Right renal cortex interstitium (tissue), 3 donors: ENCODE measurements around the gene RAB19. TPM values are rescaled to one million over a fixed set of nuclear protein-coding genes. Genes with fewer than 3 reads are reported as not detected.
"Not testable (repeated sequence)": the region's sequence is repeated elsewhere in the genome, so short reads cannot be mapped to it uniquely, and the experiment has no call there.

Source experiments
- DNase-seq, 3 donors: peaks; one replicate each; pipeline ENCODE4 v3.0.0-alpha.2; 2013; ENCODE audit warnings: low read depth in 3 of 3, low spot score in 2 of 3
- polyA plus RNA-seq, 3 donors: library from polyadenylated mRNA; unstranded; fragments of 120-200 nt; gene quantifications; one replicate each; pipeline ENCODE4 v1.2.1, GENCODE V29; 2013; ENCODE audit not compliant: insufficient read length in 3 of 3

RAB19 gene
- polyA plus RNA-seq, 3 donors = 2.4 to 2.9 (median 2.5) TPM

DNA sequence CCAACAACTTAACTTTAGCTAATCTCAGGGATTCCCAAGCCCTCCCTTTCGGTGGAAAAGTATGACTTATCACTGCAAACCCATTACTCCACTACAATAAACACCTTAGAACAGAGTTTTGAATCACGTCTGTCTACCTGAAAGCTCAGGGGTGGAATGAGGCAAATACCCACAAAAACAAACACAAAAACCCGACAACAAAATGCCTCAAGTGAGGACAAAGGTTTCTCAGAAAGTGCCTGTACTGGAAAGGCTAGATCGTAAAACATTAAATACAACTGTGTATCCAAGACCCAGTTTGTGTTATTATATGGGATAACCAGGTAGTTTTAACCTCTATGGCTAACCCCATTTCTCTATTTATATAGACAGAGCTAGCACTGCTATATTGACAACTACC, 49.4 kb downstream of the RAB19 start:
- no peak for DNase-seq

DNA sequence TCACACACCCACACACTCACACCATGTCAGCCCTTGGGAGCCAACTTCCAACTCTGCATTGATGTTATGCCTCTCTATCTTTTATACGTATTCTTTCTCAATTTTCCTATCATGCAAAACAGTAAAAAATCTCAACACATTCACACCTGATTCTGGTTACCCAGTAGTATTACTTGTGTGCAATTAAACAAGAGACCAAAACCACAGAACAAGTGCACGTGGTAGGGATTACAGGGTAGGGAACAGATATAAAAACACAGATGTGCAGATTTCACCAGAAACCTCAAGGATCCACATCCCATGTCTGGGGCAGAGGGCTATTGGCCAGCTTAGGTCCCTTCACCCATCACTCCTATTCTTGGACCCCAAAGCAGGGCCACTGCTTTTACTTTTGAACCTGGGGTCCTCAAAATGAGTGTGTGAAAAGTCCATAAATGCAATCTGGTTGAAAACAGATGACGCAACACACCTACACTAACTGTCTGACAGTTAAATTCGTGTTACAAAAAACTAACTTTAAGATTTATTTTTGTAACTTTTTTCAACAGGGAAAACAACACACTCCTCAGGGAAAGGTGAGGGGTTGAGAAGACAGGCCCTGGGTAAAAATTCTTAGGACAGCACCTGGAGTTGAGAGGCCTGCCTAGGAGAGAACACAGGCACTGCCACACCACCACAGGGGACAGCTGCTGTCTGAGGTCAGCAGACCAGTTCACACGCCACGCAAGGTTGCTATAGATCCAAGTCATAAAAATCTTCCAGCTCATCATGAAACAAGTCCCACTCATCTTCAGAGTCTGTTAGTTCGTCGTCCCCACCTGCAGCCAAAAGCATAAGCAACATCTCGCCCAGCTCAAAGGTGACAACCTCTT, 50.2 kb downstream of the RAB19 start:
- not testable (repeated sequence) for DNase-seq

DNA sequence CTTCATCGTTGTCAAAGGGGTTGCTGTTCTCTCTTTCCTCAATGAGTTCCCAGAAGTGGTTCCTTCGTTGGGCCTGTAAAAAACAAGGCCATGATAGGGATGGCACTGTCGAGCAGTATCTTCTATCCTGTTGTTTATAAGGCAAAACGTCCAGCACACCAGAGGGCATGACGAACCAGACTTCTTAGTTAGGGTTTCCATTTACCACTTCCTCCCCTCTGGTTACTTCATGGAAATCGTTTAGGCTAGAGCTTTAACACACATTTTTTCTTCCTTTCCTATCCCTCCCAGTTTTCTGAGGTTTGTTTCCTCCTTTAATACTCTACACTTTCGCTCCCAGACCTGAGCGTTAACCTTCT, 50.8 kb downstream of the RAB19 start:
- DNase-seq = no peak

DNA sequence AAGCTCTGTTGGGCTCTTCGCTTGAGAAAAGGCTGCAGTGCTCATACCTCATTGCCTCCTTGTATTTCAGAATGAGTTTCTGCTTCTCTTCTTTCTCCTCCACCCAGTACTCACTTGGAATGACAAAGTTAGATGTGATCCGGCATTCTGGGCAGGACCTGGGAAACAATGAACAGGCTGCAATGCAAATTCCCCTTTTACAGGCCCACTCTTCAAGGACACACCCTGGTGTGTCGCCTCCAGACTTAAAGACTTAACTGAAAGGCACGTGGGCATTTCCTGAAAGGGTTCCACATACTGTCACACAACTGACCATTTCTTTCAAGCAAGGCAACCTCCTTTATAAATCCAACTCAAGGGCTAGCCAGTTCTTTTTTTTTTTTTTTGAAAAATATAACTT, 51.9 kb downstream of the RAB19 start:
- DNase-seq = no peak

DNA sequence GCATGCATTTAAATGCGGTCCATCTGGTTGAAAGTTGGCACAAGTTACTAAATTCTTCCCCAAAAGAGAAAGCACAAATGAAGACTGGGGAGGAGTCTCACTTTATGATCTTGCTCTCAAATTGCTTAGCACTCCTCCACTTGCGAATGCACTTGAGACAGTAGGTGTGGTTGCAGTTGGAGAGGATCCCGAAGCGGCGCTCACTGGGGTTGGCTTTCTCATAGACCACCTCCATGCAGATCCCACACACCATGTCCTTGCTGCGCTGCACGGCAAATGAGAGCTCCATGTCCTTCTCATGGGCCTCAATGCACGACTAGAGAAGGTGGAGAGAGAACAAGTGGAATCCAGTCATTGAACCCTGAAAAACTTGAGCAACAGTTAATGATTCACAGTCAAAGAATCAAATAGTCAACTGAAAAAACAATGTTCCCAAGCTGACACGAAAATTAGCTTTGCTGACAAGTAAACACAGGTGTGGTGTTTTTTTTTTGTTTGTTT, 52.7 kb downstream of the RAB19 start:
- no peak for DNase-seq

DNA sequence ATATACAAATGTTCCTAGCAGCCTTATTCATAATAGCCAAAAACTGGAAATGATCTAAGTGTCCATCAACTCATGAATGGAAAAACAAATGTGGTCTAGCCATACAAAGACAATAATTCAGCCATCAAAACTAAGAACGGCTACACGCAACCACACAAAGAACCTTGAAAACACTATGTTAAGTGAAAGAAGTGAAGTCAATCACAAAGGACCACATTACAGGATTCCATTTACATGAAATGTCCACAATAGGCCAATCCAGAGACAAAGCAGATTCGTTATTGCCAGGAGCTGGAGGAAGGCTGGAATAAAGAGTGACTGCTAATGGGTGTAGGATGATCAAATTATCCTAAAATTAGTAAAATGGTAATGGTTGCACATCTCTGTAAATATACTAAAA, 54.3 kb downstream of the RAB19 start:
- DNase-seq = no peak

DNA sequence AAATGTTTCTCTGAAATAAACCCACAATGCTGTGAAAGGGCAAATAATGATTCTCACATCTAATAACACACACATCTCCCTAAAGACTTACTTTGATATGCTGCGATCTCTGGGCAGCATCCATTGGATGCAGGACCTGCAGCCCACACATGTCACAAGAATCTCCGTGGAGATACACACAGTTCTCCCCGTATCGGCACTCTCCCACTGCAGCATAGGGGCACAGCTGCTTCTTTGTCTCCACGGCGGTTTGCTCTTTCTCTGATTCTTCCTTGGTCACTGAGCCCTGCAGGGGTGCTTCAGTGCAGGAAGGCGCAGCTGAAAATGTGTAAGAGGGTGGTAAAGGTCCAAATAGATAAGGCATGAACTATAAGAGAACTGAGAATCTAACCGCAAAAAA, 55.1 kb downstream of the RAB19 start:
- no peak for DNase-seq

DNA sequence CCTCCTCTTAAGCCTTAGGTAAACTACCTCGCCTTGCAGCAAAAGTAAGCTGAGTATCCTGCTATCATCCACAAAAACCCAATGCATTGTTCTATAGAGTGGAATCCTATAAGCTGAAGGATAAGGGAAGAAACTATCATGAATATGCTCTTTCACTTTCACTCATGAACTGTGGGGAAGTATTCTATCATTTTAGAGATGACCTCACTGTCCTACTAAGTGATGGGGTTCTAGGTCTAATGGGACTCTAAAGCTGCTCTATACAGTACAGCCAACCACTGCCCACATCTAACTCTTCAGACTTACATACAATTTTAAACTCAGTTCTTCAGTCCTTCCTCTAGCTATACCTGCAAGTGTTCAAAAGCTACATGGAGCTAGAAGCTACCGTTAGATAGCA, 59.3 kb downstream of the RAB19 start:
- no peak for DNase-seq

DNA sequence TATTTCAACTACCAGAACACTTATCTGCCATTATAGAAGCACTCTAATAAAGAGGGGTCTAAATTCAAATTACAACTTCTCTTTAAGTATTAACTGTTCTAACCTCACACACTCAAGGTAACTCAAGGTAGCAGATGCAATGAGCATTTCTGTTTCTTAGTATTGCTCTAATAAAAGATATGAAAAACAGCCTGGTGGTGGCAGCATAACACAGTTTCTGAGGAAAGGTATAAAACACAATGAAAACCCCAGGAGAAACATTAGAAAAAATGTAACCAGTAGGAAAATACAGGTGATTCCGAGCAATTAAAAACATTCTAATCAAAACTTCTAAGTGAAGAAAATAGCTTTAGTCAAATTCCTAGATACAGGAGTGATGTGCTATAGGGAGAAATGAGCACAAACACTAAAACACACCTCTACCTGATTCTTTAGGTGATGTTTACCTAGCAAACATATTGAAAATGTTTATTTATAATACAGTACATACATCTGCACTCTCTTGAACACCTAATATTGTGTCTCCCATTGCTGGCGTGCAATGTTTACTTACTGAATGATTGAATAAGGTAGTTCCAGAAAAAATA, 72.0 kb downstream of the RAB19 start:
- no peak for DNase-seq

DNA sequence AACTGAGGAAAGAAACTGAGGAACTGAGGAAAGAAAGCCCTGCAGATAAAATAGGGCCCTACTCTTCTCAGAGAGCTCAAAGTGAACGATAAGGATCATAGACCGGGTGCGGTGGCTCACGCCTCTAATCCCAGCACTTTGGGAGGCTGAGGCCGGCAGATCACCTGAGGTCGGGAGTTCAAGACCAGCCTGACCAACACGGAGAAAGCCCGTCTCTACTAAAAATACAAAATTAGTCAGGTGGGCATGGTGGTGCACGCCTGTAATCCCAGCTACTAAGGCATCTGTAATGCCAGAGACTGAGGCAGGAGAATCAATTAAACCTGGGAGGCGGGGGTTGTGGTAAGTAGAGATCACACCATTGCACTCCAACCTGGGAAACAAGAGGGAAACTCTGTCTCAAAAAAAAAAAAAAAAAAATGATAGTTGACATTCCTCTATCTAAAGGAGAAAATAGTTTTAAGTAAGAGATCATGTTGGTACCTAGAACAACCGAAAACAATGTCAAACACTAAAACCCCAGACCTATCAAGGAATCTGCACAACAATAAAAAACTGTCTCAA, 72.9 kb downstream of the RAB19 start:
- no peak for DNase-seq

Other genes with a start within 250 kb of the RAB19 start
- gene KDM7A, start 227.1 kb upstream of the RAB19 start, polyA plus RNA-seq = 10 to 100 TPM; 11.8 to 12.4 (median 11.8) TPM
- 10 to 100 TPM; 56.5 to 59.8 (median 59.5) TPM for gene SLC37A3, start 5.5 kb upstream of the RAB19 start, polyA plus RNA-seq
- gene MKRN1, start 75.4 kb downstream of the RAB19 start, polyA plus RNA-seq = 100 to 1,000 TPM; 135 to 146 (median 139) TPM
- gene DENND2A, start 236.8 kb downstream of the RAB19 start, polyA plus RNA-seq = 10 to 100 TPM; 37.1 to 40.4 (median 37.4) TPM